ENCODE measurements around the gene GLCE. TPM values are rescaled to one million over a fixed set of nuclear protein-coding genes. Genes with fewer than 3 reads are reported as not detected.

Gene GLCE
- total and polyA plus RNA-seq, 9 of the 15 experiments (the other 6 are each of a cell fraction or from before 2014, with no cell fraction given): 4.6 to 12.3 (median 10.6) TPM

GRCh38 chr15:69114331-69114928 is 46.0 kb upstream of the GLCE start (continued):
- TF ChIP-seq UBTF (IDR thresholded peaks at IDR 0.05; ENCODE audit: borderline replicate concordance in 1 of 2, low read depth in 2 of 2, low read length in 2 of 2) (no peak), PHF8 (IDR thresholded peaks at IDR 0.05; ENCODE audit: borderline replicate concordance, low read length) (no peak), ETV6 (IDR thresholded peaks at IDR 0.05; ENCODE audit: borderline replicate concordance in 1 of 2, low read depth in 2 of 2, low read length in 1 of 2) (no peak), ETV6 (CRISPR knock-in tag; IDR thresholded peaks at IDR 0.05; ENCODE audit: borderline replicate concordance) (no peak), FOXJ3 (CRISPR knock-in tag; IDR thresholded peaks at IDR 0.05) (no peak), IRF2 (CRISPR knock-in tag; IDR thresholded peaks at IDR 0.05) (no peak), NR2C1 (IDR thresholded peaks at IDR 0.05) (no peak), NR2C1 (tag; IDR thresholded peaks at IDR 0.05) (no peak), ATF3 (IDR thresholded peaks at IDR 0.05) (no peak), ATF3 (CRISPR knock-in tag; conservative IDR thresholded peaks at IDR 0.05) (no peak), ATF6 (CRISPR knock-in tag; IDR thresholded peaks at IDR 0.05) (no peak), ZFP36 (IDR thresholded peaks at IDR 0.05; ENCODE audit: low read depth, low read length, partially characterized antibody) (no peak), ZNF224 (CRISPR knock-in tag; IDR thresholded peaks at IDR 0.05) (no peak), MECOM (CRISPR knock-in tag; IDR thresholded peaks at IDR 0.05) (no peak), ZNF140 (CRISPR knock-in tag; IDR thresholded peaks at IDR 0.05) (no peak), ZBED1 (IDR thresholded peaks at IDR 0.05) (no peak), ZNF311 (CRISPR knock-in tag; IDR thresholded peaks at IDR 0.05) (peak; percentile 78; the same call in 1 of the 2 replicates), BCOR (IDR thresholded peaks at IDR 0.05) (no peak), ZNF324 (CRISPR knock-in tag; IDR thresholded peaks at IDR 0.05) (no peak), TGIF2 (CRISPR knock-in tag; IDR thresholded peaks at IDR 0.05) (no peak), LEF1 (IDR thresholded peaks at IDR 0.05) (no peak), BCLAF1 (IDR thresholded peaks at IDR 0.05; ENCODE audit: borderline replicate concordance in 1 of 2, control insufficient read depth in 1 of 2, low read depth in 2 of 2, low read length in 1 of 2) (no peak)
